IPS-18c (cell line): ENCODE measurements around the gene SUPT7L.
"Not testable (repeated sequence)": the region's sequence is repeated elsewhere in the genome, so short reads cannot be mapped to it uniquely, and the experiment has no call there.

Experiments used
- H3K4me3 ChIP-seq: 2 replicates; pipeline ENCODE4 v1.7.0; 2013; ENCODE audit warnings: low read depth, mild to moderate bottlenecking, low read length, moderate library complexity; ENCODE audit not compliant: insufficient read depth
- H3K9me3 ChIP-seq: one replicate; pipeline ENCODE4 v1.6.1; 2013; ENCODE audit warnings: mild to moderate bottlenecking, low read length, moderate library complexity; ENCODE audit not compliant: control insufficient read depth, insufficient read depth

Gene SUPT7L

DNA sequence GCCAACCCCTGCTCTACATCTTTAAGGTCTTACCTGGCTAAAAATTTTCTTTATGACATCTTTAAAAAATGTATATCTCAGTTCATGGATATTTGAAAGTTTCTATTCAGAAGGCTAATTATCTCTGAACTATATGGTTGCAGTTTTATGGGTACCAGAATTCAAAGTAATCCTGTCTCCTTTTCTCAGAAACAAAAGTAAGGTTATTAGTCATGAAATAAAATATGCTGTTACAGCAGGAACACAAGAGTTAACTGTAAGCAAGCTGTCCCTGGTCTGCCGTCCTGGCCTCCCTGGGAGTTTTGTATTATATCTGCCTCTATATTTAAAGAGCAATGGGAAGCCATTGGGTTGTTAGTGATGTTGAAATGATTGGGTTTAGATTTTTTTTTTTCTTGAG is 34.2 kb upstream of the SUPT7L start:
- no peak overlapping the region for H3K4me3 ChIP-seq
- H3K9me3 ChIP-seq, result no peaks in the 10 kb centered on the region

DNA sequence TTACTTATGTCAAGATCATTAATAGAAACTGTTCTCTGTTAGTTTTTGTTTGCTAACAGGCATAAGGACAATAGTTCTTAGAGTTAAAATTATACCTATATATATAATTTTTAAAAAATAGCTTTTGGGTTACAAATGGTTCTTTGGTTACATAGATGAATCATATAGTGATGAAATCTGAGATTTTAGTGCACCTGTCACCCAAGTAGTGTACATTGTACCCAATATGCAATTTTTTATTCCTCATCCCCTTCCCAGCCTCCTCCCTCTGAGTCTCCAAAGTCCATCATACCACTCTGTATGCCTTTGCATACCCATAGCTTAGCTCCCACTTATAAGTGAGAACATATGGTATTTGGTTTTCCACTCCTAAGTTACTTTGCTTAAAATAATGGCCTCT is 26.6 kb upstream of the SUPT7L start:
- Histone ChIP-seq H3K4me3 (no peak overlapping the region), H3K9me3 (no peaks in the 10 kb centered on the region)

DNA sequence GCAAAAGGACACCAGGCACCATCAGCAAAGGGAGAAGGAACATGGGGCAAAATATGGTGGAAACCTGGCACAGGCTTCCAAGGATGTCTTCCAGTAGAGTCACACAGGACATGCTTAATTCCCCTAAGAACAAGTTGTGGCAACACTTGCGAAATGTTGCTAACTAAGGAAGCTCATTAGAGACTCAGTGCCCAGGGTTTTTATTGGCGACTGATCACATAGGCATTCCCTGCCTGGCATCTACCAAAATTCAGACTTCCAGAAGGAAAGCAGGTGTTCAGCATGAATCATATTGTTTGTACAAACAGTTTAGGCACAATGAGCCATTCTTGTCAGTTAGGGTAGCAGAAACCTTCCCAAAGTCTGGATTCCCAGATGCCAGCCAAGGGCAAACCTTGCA is 26.0 kb upstream of the SUPT7L start:
- H3K9me3 ChIP-seq, result no peaks in the 10 kb centered on the region
- H3K4me3 ChIP-seq, result no peak overlapping the region

DNA sequence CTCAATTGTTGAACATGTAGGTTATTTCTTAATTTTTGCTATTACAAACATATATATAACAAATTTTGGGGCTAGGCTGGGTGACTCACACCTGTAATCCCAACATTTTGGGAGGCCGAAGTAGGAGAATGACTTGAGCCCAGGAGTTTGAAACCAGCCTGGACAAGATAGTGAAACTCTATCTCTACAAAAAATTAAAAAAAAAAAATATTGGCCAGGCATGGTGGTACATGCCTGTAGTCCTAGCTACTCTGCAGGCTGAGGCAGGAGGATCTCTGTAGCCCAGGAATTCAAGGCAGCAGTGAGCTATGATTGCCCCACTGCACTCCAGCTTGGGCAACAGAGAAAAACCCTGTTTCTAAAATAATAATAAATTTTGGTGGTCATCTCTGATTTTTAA is 23.8 kb upstream of the SUPT7L start:
- Histone ChIP-seq H3K9me3 (no peaks in the 10 kb centered on the region), H3K4me3 (no peak overlapping the region)

DNA sequence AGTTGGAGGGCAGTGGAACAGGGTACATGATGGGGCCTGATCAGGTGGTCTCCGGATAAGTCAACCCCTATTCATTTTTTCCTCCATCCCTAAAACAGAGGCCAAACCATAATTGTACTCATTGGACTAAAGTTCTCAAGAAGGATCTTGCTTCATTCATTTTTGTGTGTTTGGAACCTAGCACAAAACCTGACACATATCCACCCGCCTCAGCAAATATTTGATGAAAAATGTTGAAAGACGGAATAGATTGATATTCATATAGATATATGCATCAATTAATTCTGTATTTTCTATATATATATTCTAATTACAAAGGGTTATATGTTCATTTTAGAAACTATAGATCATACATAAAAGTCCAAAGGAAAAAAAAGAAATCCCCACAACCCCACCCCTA is 22.2 kb upstream of the SUPT7L start:
- no peaks in the 10 kb centered on the region for H3K9me3 ChIP-seq
- H3K4me3 ChIP-seq, result no peak overlapping the region

DNA sequence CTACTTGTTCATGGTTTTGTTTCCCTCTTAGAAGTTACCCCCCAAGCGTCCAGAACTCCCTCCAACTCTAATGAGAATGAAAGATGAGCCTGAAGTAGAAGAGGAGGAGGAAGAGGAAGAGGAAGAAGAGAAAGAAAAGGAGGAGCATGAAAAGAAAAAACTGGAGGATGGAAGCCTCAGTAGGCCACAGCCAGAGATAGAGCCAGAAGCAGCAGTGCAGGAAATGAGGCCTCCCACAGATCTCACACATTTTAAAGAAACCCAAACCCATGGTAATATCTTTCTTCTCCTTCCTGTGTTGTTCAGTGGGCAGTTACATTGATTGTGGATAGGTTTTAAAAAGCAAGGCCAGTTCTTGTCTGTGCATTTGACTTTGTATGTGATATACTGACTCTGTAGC is 21.6 kb upstream of the SUPT7L start:
- H3K9me3 ChIP-seq, H3K4me3 ChIP-seq: not testable (repeated sequence)

DNA sequence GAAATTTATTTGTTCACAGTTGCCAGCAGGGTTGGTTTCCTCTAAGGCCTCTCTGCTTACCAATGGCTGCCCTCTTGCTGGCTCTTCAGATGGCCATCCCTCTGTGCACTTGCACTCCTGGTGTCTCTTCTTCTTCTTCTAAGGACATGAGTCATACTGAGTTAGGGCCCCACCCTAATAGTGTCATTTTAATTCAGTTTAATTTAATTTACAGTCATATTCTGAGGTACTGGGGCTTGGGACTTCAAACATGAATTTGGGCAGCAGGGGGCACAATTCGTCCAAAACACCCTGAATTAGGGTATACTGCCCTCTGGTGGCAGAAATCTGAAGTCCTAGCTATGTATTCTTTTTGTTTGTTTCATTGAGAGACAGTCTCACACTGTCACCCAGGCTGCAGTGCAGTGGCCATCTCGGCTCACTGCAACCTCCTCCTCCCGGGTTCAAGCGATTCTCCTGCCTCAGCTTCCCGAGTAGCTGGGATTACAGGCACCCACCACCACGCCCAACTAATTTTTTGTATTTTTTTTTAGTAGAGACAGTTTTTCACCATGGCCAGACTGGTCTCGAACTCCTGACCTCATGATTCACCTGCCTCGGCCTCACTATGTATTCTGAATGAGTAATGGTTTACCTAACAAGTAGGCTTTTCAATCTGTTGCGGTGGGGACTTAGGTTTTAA is 20.1 kb upstream of the SUPT7L start:
- H3K4me3 ChIP-seq, result no peak overlapping the region
- H3K9me3 ChIP-seq, result no peaks in the 10 kb centered on the region

DNA sequence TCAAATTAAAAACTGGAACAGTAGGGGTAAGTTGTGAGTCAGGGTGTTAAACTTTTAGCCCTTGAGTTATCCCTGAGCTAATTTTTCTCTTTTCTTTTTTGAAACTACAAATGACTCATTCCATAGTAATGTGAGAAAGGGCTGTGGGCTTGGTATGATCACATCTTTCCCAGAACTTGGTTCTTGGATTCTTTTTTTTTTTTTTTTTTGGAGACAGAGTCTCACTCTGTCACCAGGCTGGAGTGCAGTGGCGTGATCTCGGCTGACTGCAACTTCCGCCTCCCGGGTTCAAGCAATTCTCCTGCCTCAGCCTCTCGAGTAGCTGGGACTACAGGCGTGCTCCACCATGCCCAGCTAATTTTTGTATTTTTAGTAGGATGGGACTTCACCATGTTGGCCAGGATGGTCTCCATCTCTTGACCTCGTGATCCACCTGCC is 18.9 kb upstream of the SUPT7L start:
- not testable (repeated sequence) for H3K4me3 ChIP-seq, H3K9me3 ChIP-seq

DNA sequence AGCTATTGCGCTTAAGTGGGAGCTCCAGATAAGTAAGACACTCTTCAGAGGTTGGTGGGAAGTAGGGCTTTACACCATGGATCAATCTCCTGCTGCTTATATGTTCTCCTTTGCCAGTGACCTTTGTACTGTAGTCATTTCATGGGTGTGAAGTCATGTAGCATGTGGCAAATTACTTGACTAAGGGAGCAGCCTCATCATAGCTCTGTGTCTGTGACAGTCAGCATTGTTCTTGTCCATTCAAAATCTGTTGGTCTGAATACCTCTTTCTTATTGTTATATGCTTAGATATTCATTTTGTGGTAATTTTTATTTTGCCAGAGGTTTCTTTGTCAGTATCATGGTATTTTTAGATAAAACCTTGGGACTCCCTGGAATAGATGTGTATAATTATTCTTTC is 18.4 kb upstream of the SUPT7L start:
- H3K9me3 ChIP-seq, result no peaks in the 10 kb centered on the region
- H3K4me3 ChIP-seq, result no peak overlapping the region

DNA sequence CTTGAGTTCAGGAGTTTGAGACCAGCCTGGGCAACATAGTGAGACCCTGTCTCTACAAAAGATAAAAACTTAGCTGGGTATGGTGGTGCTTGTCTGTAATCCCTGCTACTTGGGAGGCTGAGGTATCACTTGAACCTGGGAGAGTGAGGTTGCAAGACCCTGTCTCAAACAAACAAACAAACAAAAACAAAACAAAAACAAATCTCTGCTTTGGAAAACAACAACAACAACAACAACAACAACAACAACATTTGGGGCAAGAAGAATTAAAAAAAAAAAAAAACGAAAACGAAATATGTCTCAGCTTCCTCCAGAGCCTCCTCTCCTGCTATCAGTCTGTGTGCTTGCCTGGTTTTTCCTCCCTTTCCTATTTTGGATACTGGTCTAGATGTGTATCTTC is 17.2 kb upstream of the SUPT7L start:
- Histone ChIP-seq H3K9me3 (no peaks in the 10 kb centered on the region), H3K4me3 (no peak overlapping the region)

DNA sequence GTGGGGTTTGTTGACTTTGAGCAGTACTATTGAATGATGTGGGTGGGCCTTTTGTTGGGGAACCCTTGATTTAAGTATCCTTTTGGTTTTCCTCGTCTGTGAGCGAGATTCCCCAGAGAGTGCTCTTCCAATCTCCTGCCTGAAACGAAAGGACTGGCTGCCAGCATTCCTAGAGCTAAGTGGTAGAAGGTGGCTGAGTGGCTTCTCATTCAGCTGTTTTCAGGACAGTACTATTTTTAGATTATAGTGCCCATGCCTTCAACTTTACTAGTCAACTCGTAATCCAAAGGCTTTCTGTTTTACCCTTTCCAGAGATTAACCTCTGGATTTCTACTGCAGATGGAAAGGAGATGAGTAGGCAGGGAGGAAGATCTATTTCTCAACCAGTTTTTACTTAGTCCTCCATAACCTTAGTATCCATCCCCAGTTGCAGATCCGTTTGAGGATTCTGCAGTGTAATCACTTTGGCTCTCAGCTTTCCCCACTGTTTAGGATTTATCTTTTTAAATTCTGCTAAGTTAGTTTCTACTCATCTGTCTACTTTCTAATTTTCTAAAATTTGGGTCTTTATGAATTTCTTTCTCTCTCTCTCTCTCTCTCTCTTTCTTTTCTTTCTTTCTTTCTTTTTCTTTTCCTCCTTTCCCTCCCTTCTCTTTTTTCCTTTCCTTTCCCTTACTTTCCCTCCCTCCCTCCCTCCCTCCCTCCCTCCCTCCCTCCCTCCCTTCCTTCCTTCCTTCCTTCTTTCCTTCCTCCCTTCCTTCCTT is 9.5 kb upstream of the SUPT7L start:
- no peak overlapping the region for H3K4me3 ChIP-seq
- no peaks in the 10 kb centered on the region for H3K9me3 ChIP-seq

DNA sequence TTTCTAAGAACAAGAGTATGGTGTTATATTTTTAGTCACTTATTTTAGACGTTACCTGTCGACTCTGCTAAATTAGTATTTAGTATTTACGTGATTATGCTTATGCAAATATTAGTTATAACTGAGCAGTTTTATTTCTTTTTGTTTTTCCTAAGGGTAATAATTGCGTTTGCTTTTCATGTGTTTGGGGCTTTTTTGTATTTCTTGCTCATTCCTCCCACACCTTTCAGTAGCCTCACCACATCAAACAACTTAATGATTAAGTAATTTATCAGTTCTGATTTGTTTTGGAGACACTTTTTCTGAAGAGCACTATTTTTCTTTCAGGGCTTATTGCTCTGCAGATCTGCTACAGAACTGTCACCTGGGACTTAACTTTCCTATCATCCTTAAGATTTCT is 7.8 kb upstream of the SUPT7L start:
- Histone ChIP-seq H3K9me3 (no peaks in the 10 kb centered on the region), H3K4me3 (no peak overlapping the region)

DNA sequence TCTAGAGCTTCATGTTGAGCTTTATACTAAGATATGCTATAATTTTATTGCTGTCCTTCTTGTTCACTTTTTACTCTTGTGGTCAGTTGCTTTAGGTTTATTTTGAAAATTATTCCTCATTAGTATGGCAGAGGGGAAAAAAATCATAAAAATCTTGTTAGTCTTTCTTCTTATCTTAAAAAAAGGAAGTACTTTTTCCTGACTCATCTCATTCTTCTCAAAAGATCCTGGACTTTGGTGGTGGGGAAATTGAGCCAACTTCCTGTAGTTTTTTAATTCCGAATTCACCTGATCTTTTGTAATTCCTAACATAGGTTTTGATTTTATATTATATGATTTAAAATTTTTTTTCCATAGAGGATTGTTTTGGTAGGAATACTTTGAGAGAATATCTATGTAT is 4.0 kb upstream of the SUPT7L start:
- Histone ChIP-seq H3K4me3 (no peak overlapping the region), H3K9me3 (no peaks in the 10 kb centered on the region)

DNA sequence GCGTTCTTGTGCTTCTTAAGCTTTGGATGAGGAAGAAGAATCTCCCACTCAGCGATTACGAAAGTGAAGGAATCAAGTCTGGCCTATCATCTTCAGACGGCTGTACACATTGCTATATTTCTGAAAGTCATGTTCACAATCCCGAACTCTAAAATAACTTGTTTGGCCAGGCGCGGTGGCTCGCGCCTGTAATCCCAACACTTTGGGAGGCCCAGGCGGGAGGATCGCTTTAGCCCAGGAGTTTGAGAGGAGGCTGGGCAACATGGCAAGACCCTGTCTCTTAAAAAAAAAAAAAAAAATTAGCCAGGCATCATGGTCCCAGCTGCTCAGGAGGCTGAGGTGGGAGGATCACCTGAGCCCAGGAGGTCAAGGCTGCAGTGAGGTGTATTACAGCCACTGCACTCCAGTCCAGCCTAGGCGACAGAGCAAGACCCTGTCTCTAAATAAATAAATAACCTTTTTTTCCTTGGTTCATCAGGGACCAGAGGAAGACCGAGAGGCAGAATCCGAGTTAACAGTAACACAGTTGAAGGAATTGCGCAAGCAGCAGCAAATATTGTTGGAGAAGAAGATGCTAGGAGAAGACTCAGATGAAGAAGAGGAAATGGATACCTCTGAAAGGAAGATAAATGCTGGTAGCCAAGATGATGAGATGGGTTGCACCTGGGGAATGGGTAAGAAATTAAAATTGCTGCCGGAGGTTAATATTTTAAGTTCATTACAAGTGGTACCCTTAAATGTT is 1.4 kb upstream of the SUPT7L start:
- peak overlapping the region; percentile 64 for H3K4me3 ChIP-seq
- H3K9me3 ChIP-seq, result no peaks in the 10 kb centered on the region

DNA sequence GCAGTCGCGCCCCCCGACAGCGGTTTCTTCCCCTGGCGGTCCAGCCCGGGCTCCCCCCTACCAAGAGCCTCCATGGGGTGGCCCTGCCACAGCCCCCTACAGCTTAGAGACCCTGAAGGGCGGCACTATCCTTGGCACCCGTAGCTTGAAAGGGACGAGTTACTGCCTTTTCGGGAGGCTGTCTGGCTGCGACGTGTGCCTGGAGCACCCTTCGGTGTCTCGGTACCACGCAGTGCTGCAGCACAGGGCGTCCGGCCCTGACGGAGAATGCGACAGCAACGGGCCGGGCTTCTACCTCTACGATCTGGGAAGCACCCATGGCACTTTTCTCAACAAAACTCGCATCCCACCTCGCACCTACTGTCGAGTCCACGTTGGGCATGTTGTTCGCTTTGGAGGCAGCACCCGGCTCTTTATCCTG is 750 bp upstream of the SUPT7L start:
- H3K9me3 ChIP-seq, result no peaks in the 10 kb centered on the region
- peak overlapping the region; percentile 64 for H3K4me3 ChIP-seq

DNA sequence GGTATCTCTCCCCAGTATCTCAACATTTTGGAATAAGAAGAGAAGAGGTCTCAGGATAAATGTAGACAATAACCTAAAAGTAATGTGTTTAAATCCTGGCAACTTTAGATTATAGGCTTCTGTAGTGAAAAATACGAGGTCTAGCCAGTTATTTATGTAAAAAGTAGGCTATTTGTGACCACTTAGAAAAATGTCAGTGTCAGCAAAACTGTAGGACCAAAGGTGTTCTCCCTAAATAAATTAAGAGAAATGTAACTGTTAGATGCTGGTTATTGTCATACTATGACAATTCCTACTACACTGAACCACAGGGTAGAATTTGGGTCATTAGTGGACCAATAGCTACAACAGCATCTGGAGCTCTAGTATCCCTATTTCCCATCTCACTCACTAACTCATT is 2.0 kb downstream of the SUPT7L start:
- Histone ChIP-seq H3K4me3 (no peak overlapping the region), H3K9me3 (peaks cover 2% of the 10 kb centered on the region)

DNA sequence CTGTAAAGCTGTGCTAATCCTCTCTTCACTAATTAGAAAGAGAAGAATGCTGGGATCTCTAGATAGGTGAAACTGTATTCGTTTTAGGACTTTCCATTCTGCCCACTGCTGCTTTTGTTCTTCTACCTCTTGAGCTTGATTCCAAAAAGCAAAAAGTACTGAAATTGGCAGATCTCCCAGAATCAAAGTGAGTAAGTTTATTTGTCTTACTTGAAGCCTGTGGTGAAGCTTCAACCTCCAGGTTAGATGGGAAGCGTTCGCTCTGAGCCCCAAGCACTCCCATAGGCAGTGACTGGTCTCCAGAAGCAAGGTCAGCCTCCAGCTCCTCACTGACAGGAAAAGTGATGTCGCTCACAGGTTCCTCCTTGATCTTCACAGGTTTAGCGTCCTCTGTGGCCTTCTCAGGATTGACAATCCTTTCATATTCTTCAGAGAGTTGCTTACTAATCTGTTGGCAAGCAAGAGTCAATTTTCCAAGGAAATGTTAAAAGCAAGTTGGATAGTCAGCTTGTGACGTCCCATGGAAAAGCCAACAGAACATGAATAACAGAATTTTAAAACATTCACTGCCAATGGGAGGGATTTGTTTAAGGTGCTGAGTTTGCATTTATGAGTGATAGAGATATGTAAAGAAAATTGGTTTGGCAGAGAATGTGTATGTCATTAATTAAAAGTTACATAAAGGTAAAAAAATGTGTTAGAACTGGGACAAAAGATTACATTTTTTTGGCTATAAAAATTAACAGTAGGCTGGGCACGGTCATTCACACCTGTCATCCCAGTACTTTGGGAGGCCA is 8.1 kb downstream of the SUPT7L start:
- H3K9me3 ChIP-seq, result peaks cover 2% of the 10 kb centered on the region
- H3K4me3 ChIP-seq, result no peak overlapping the region
